Measurements from ENCODE around the gene NHP2. TPM values are rescaled to one million over a fixed set of nuclear protein-coding genes. Genes with fewer than 3 reads are reported as not detected.

Gene NHP2
- polyA plus RNA-seq (2013, experiment 1 of 2), result 114 TPM
- 119 TPM for polyA plus RNA-seq (2013, experiment 2 of 2)

DNA sequence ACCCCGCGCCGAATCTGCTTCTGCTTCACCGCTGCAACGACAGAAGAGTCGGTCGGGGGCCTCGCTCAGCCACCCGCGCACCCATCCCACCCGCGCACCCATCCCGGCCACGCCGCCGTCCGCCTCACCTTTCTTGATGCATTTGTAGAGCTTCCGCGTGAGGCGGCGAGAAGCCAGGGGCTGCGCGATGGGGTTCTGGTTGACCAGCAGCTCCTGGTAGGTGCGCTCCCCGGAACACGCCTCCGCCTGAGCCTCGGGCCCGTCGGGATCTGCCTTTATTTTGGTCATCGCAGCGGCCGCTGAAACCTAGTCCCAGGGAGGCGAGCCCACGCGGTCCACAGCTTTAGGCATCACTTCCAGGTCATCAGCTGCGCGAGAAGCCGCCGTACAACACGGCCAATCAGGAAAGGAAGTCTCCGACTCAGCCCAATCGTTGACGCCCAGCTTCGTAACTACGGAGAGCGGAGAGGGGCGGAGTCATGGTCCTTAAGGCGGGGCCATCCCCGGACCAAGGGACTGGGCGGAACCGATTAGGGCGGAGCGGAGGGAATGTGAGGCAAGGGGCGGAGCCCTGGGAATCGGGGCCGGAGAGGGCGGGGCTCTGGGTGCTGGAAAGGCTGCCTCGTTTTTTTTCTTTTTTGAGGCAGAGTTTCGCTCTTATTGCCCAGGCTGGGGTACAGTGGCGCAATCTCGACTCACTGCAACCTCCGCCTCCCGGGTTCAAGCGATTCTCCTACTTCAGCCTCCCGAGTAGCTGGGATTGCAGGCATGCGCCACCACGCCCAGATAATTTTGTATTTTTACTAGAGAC is at the start of gene NHP2:
Gene NHP2, minus strand, starts transcription at position 356 of the 811 bp plus-strand sequence. Its CDS starts 68 bp downstream, at position 288.
- H2AFZ ChIP-seq (ENCODE audit: low read depth, low read length), result peak within 1 kb of the TSS; percentile 69
- H3K4ac ChIP-seq (ENCODE audit: low read depth in 1 of 2, low read length in 2 of 2), result peak within 1 kb of the TSS in 1 of 2 experiments; percentile 38
- H3K4me1 ChIP-seq (ENCODE audit: control insufficient read depth, insufficient read depth, low read depth, low read length), result peaks cover 13% of the 10 kb centered on the region
- H2BK120ac ChIP-seq (ENCODE audit: low read depth, low read length), result no peak within 1 kb of the TSS
- H2BK12ac ChIP-seq (ENCODE audit: low read length in 2 of 2), result peak within 1 kb of the TSS in 1 of 2 experiments; percentile 26
- peak within 1 kb of the TSS; percentile 93 to 98 for H3K4me3 ChIP-seq (ENCODE audit: insufficient read depth in 1 of 2, low read depth in 1 of 2, low read length in 2 of 2)
- H3K4me2 ChIP-seq (ENCODE audit: low read length, poor library complexity, severe bottlenecking), result peak within 1 kb of the TSS; percentile 90
- peak within 1 kb of the TSS; percentile 51 for H3K27ac ChIP-seq (ENCODE audit: low read length, poor library complexity, severe bottlenecking)
- peaks cover 28 to 37% of the 10 kb centered on the region in 2 experiments for H3K36me3 ChIP-seq (ENCODE audit: control insufficient read depth in 1 of 2, insufficient read depth in 2 of 2, low read depth in 1 of 2, low read length in 2 of 2)
- peak within 1 kb of the TSS; percentile 30 to 88 for H3K18ac ChIP-seq (ENCODE audit: low read depth in 1 of 2, low read length in 2 of 2)
- peak within 1 kb of the TSS; percentile 97 for H3K9ac ChIP-seq (ENCODE audit: low read length)
- no peak within 1 kb of the TSS for H2BK5ac ChIP-seq (ENCODE audit: low read depth, low read length, poor library complexity, severe bottlenecking)
- H3K79me1 ChIP-seq (replicated peaks; ENCODE audit: low read length, poor library complexity, severe bottlenecking), result peaks cover 28% of the 10 kb centered on the region
- H2BK15ac ChIP-seq (ENCODE audit: low read depth, poor library complexity, severe bottlenecking), result peak within 1 kb of the TSS; percentile 34
- H4K8ac ChIP-seq (ENCODE audit: low read length), result peak within 1 kb of the TSS; percentile 92
- H2AK5ac ChIP-seq (ENCODE audit: low read length, severe bottlenecking), result peak within 1 kb of the TSS; percentile 15
- H4K91ac ChIP-seq (ENCODE audit: low read length), result peak within 1 kb of the TSS; percentile 72
- H3K27me3 ChIP-seq (ENCODE audit: control insufficient read depth in 1 of 2, insufficient read depth in 1 of 2, low read length in 2 of 2), result no peaks in the 10 kb centered on the region
- peak within 1 kb of the TSS in 1 of 2 experiments; percentile 74 for H3K14ac ChIP-seq (ENCODE audit: low read length in 2 of 2)
- 7% methylated on average over 68 of the region's 68 CpGs for WGBS
- no peaks in the 10 kb centered on the region for H3K9me3 ChIP-seq (ENCODE audit: control insufficient read depth, low read length)
- H3K23ac ChIP-seq (ENCODE audit: low read length in 2 of 2), result peak within 1 kb of the TSS in 1 of 2 experiments; percentile 78
- peak; percentile 99 for DNase-seq

DNA sequence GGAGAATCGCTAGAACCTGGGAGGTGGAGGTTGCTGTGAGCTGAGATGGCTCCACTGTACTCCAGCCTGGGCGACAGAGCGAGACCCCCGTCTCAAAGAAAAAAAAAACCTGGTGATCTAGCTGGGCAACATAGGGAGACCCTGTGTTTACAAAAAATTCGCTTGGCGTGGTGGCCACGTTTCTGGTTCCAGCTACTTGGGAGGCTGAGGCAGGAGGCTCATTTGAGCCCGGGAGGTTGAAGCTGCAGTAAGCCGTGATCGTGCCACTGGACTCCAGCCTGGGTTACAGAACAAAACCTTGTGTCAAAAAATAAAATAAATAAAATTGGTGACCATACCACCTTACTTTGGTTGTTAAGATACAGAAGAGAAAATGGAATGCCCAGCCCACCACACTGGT is 48.9 kb upstream of the NHP2 start:
- no peak overlapping the region for H3K4me3 ChIP-seq (ENCODE audit: insufficient read depth in 1 of 2, low read depth in 1 of 2, low read length in 2 of 2)
- H3K4me2 ChIP-seq (ENCODE audit: low read length, poor library complexity, severe bottlenecking), result no peak overlapping the region
- no peak overlapping the region for H4K91ac ChIP-seq (ENCODE audit: low read length)
- no peak overlapping the region for H2AK5ac ChIP-seq (ENCODE audit: low read length, severe bottlenecking)
- no peak overlapping the region for H3K23ac ChIP-seq (ENCODE audit: low read length in 2 of 2)
- no peak overlapping the region for H2AFZ ChIP-seq (ENCODE audit: low read depth, low read length)
- WGBS, result 96% methylated on average over 8 of the region's 10 CpGs
- peaks cover 13 to 20% of the 10 kb centered on the region in 2 experiments for H3K36me3 ChIP-seq (ENCODE audit: control insufficient read depth in 1 of 2, insufficient read depth in 2 of 2, low read depth in 1 of 2, low read length in 2 of 2)
- H2BK120ac ChIP-seq (ENCODE audit: low read depth, low read length), result no peak overlapping the region
- H4K8ac ChIP-seq (ENCODE audit: low read length), result no peak overlapping the region
- no peak overlapping the region for H2BK5ac ChIP-seq (ENCODE audit: low read depth, low read length, poor library complexity, severe bottlenecking)
- no peaks in the 10 kb centered on the region for H3K27me3 ChIP-seq (ENCODE audit: control insufficient read depth in 1 of 2, insufficient read depth in 1 of 2, low read length in 2 of 2)
- no peak overlapping the region for H3K18ac ChIP-seq (ENCODE audit: low read depth in 1 of 2, low read length in 2 of 2)
- no peaks in the 10 kb centered on the region for H3K9me3 ChIP-seq (ENCODE audit: control insufficient read depth, low read length)
- no peak for DNase-seq
- no peak overlapping the region for H3K14ac ChIP-seq (ENCODE audit: low read length in 2 of 2)
- H2BK15ac ChIP-seq (ENCODE audit: low read depth, poor library complexity, severe bottlenecking), result no peak overlapping the region
- H2BK12ac ChIP-seq (ENCODE audit: low read length in 2 of 2), result no peak overlapping the region
- H3K79me1 ChIP-seq (replicated peaks; ENCODE audit: low read length, poor library complexity, severe bottlenecking), result peaks cover 2% of the 10 kb centered on the region
- peaks cover 15% of the 10 kb centered on the region for H3K4me1 ChIP-seq (ENCODE audit: control insufficient read depth, insufficient read depth, low read depth, low read length)
- H3K27ac ChIP-seq (ENCODE audit: low read length, poor library complexity, severe bottlenecking), result no peak overlapping the region
- H3K4ac ChIP-seq (ENCODE audit: low read depth in 1 of 2, low read length in 2 of 2), result no peak overlapping the region
- no peak overlapping the region for H3K9ac ChIP-seq (ENCODE audit: low read length)

DNA sequence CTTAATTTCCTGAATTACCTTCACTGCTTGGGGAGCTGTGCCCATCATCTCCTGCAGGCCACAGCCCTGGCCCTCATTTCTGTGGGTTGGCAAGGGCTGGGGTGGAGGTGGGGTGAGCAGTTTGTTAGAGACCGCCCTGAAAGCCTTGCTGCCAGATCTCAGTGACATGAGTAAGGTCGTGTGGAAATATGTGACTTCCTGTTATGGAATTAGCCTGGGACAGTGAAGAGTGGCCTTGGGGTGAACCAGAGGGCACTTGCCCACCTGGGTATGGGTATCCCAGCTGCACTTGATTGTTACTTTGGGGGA is 48.2 kb upstream of the NHP2 start:
- no peaks in the 10 kb centered on the region for H3K9me3 ChIP-seq (ENCODE audit: control insufficient read depth, low read length)
- DNase-seq, result no peak
- no peak overlapping the region for H2BK12ac ChIP-seq (ENCODE audit: low read length in 2 of 2)
- H3K23ac ChIP-seq (ENCODE audit: low read length in 2 of 2), result no peak overlapping the region
- peaks cover 7 to 14% of the 10 kb centered on the region in 2 experiments for H3K36me3 ChIP-seq (ENCODE audit: control insufficient read depth in 1 of 2, insufficient read depth in 2 of 2, low read depth in 1 of 2, low read length in 2 of 2)
- H2AK5ac ChIP-seq (ENCODE audit: low read length, severe bottlenecking), result no peak overlapping the region
- H2BK5ac ChIP-seq (ENCODE audit: low read depth, low read length, poor library complexity, severe bottlenecking), result no peak overlapping the region
- no peak overlapping the region for H3K4ac ChIP-seq (ENCODE audit: low read depth in 1 of 2, low read length in 2 of 2)
- 39% methylated on average over 2 of the region's 2 CpGs for WGBS
- H3K18ac ChIP-seq (ENCODE audit: low read depth in 1 of 2, low read length in 2 of 2), result no peak overlapping the region
- H3K4me3 ChIP-seq (ENCODE audit: insufficient read depth in 1 of 2, low read depth in 1 of 2, low read length in 2 of 2), result no peak overlapping the region
- H3K4me1 ChIP-seq (ENCODE audit: control insufficient read depth, insufficient read depth, low read depth, low read length), result peaks cover 11% of the 10 kb centered on the region
- no peak overlapping the region for H3K9ac ChIP-seq (ENCODE audit: low read length)
- no peak overlapping the region for H3K27ac ChIP-seq (ENCODE audit: low read length, poor library complexity, severe bottlenecking)
- peaks cover 2% of the 10 kb centered on the region for H3K79me1 ChIP-seq (replicated peaks; ENCODE audit: low read length, poor library complexity, severe bottlenecking)
- H2BK15ac ChIP-seq (ENCODE audit: low read depth, poor library complexity, severe bottlenecking), result no peak overlapping the region
- no peak overlapping the region for H2AFZ ChIP-seq (ENCODE audit: low read depth, low read length)
- no peak overlapping the region for H3K14ac ChIP-seq (ENCODE audit: low read length in 2 of 2)
- H3K27me3 ChIP-seq (ENCODE audit: control insufficient read depth in 1 of 2, insufficient read depth in 1 of 2, low read length in 2 of 2), result no peaks in the 10 kb centered on the region
- H4K91ac ChIP-seq (ENCODE audit: low read length), result no peak overlapping the region
- no peak overlapping the region for H4K8ac ChIP-seq (ENCODE audit: low read length)
- no peak overlapping the region for H3K4me2 ChIP-seq (ENCODE audit: low read length, poor library complexity, severe bottlenecking)
- H2BK120ac ChIP-seq (ENCODE audit: low read depth, low read length), result no peak overlapping the region

DNA sequence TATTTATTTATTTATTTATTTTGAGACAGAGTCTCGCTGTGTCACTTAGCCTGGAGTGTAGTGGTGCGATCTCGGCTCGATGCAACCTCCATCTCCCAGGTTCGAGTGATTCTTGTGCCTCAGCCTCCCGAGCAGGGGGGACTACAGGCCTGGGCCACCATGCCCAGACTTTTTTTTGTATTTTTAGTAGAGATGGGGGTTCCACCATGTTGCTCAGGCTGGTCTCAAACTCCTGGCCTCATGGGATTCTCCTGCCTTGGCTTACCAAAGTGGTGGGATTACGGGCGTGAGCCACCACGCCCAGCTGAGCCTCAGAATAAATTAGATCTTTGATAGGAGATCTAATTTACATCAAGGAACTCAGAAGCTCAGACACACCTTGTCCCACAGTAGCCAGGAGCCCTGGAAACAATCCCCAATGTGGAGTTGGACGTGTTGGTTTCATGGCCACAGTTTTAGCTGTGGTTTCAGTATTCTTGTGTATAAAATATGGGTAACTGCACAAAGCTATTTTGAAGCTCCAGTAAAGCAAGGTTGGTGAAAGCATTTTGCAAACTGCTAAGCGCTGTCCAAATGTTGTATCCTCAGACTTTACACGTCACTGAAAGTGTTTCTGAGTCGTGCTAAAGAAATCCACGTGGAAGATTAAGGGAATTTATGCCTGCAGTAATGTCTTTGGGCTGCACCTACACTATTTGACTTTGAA is 47.7 kb upstream of the NHP2 start:
- Histone ChIP-seq H3K4me1 (ENCODE audit: control insufficient read depth, insufficient read depth, low read depth, low read length) (peaks cover 8% of the 10 kb centered on the region), H2BK12ac (ENCODE audit: low read length in 2 of 2) (no peak overlapping the region), H3K9me3 (ENCODE audit: control insufficient read depth, low read length) (no peaks in the 10 kb centered on the region), H2AFZ (ENCODE audit: low read depth, low read length) (no peak overlapping the region), H3K27me3 (ENCODE audit: control insufficient read depth in 1 of 2, insufficient read depth in 1 of 2, low read length in 2 of 2) (peaks cover 0 to 1% of the 10 kb centered on the region in 2 experiments), H3K18ac (ENCODE audit: low read depth in 1 of 2, low read length in 2 of 2) (no peak overlapping the region), H3K79me1 (replicated peaks; ENCODE audit: low read length, poor library complexity, severe bottlenecking) (peaks cover 2% of the 10 kb centered on the region), H4K8ac (ENCODE audit: low read length) (no peak overlapping the region), H3K36me3 (ENCODE audit: control insufficient read depth in 1 of 2, insufficient read depth in 2 of 2, low read depth in 1 of 2, low read length in 2 of 2) (peaks cover 2 to 9% of the 10 kb centered on the region in 2 experiments), H2BK15ac (ENCODE audit: low read depth, poor library complexity, severe bottlenecking) (no peak overlapping the region), H2AK5ac (ENCODE audit: low read length, severe bottlenecking) (no peak overlapping the region), H4K91ac (ENCODE audit: low read length) (no peak overlapping the region), H3K4ac (ENCODE audit: low read depth in 1 of 2, low read length in 2 of 2) (no peak overlapping the region), H2BK5ac (ENCODE audit: low read depth, low read length, poor library complexity, severe bottlenecking) (no peak overlapping the region), H3K4me3 (ENCODE audit: insufficient read depth in 1 of 2, low read depth in 1 of 2, low read length in 2 of 2) (no peak overlapping the region), H2BK120ac (ENCODE audit: low read depth, low read length) (no peak overlapping the region), H3K9ac (ENCODE audit: low read length) (no peak overlapping the region), H3K4me2 (ENCODE audit: low read length, poor library complexity, severe bottlenecking) (no peak overlapping the region), H3K27ac (ENCODE audit: low read length, poor library complexity, severe bottlenecking) (no peak overlapping the region), H3K23ac (ENCODE audit: low read length in 2 of 2) (no peak overlapping the region), H3K14ac (ENCODE audit: low read length in 2 of 2) (no peak overlapping the region)
- WGBS, result 79% methylated on average over 11 of the region's 14 CpGs
- DNase-seq, result peak; percentile 51

All from mesenchymal stem cell (in vitro differentiated cells and primary cell).